Lung (tissue), 12 donors: ENCODE results near the gene NFU1. TPM values are rescaled to one million over a fixed set of nuclear protein-coding genes. Genes with fewer than 3 reads are reported as not detected.

Experiments
- ATAC-seq: fragments of 200-7000 bp; cut with Tn5 transposase; one replicate; pipeline ENCODE4 v1.9.1; 2020; ENCODE audit warnings: moderate number of reproducible peaks; ENCODE audit not compliant: insufficient read depth, low FRiP score
- DNase-seq, 3 donors: peaks; one replicate each; pipeline ENCODE4 v3.0.0-alpha.2; 2013 to 2017
- H3K27ac ChIP-seq, 2 donors: one replicate each; pipeline ENCODE4 v1.5.1; 2013; ENCODE audit warnings: mild to moderate bottlenecking in 2 of 2, moderate library complexity in 2 of 2, control low read depth in 1 of 2, inconsistent platforms in 1 of 2, low read depth in 1 of 2, low read length in 1 of 2
- H3K27me3 ChIP-seq, 3 donors: one replicate each; pipeline ENCODE4 v1.5.1; 2013; ENCODE audit warnings: low read length in 2 of 3; ENCODE audit not compliant: control insufficient read depth in 3 of 3, insufficient read depth in 3 of 3
- H3K36me3 ChIP-seq, 4 donors: one replicate each; pipeline ENCODE4 v1.5.1; 2013; ENCODE audit warnings: low read length in 4 of 4, mild to moderate bottlenecking in 1 of 4, moderate library complexity in 1 of 4; ENCODE audit not compliant: control insufficient read depth in 4 of 4, insufficient read depth in 4 of 4
- H3K4me1 ChIP-seq, 5 donors: one replicate each; pipeline ENCODE4 v1.5.1; 2013; ENCODE audit warnings: low read length in 5 of 5, mild to moderate bottlenecking in 2 of 5, moderate library complexity in 1 of 5; ENCODE audit not compliant: control insufficient read depth in 5 of 5, insufficient read depth in 5 of 5
- H3K4me3 ChIP-seq: one replicate; pipeline ENCODE4 v1.5.1; 2013; ENCODE audit warnings: mild to moderate bottlenecking, control low read depth, moderate library complexity
- H3K9ac ChIP-seq, 2 donors: one replicate each; pipeline ENCODE4 v1.5.1; 2013; ENCODE audit warnings: low read length in 2 of 2, control low read depth in 1 of 2; ENCODE audit not compliant: insufficient read depth in 1 of 2
- H3K9me3 ChIP-seq, 4 donors: one replicate each; pipeline ENCODE4 v1.5.1; 2013; ENCODE audit warnings: low read length in 3 of 4, mild to moderate bottlenecking in 1 of 4, moderate library complexity in 1 of 4; ENCODE audit not compliant: control insufficient read depth in 4 of 4, insufficient read depth in 3 of 4
- CTCF ChIP-seq: IDR thresholded peaks from 2 replicates; pipeline ENCODE4 v1.5.1; 2012; ENCODE audit warnings: mild to moderate bottlenecking; ENCODE audit errors: control extremely low read depth, extremely low read depth
- WGBS, 2 donors: extraction: QIAGEN DNeasy Blood & Tissue Kit; methylation state at CpG; one replicate each; pipeline ENCODE4 v1.1.7; 2013; 5-methylcytosine and 5-hydroxymethylcytosine counted together
- polyA plus RNA-seq, 2 donors: library from polyadenylated mRNA; stranded (reverse); fragments of 200-250 nt; gene quantifications; one replicate each; pipeline ENCODE4 v1.2.1, GENCODE V29; 2013
- total RNA-seq, 2 donors: library from RNA; depleted of rRNA in 1 of 2; stranded (reverse); fragments of >200 nt in 1 of 2; gene quantifications; one replicate each; pipeline ENCODE4 v1.2.1, GENCODE V29; 2014 to 2021
- donor health status: control.
- donor health status: control.
- donor health status: Bipolar disorder and iron deficiency.
- donor health status: healthy.
- donor health status: DM: yes; HTN: yes; CAD: no.

NFU1 gene
- total and polyA plus RNA-seq, 4 donors, result 28.6 to 49.0 (median 32.1) TPM

GRCh38 chr2:69456154-69456553 is 18.9 kb upstream of the NFU1 start:
- Histone ChIP-seq H3K27ac (no peak overlapping the region), H3K9ac (no peak overlapping the region), H3K4me3 (no peak overlapping the region), H3K4me1 (no peaks in the 10 kb centered on the region), H3K9me3 (no peaks in the 10 kb centered on the region), H3K36me3 (peaks cover 0 to 3% (median 1%) of the 10 kb centered on the region in 4 donors), H3K27me3 (no peaks in the 10 kb centered on the region)
- DNase-seq (no peak), ATAC-seq (no peak)
- WGBS, 2 donors, result 96 to 97% methylated on average over 7 of the region's 7 CpGs
- TF ChIP-seq CTCF, result no peak

- Histone ChIP-seq H3K36me3 (no peaks in the 10 kb centered on the region), H3K27me3 (no peaks in the 10 kb centered on the region), H3K9ac (no peak overlapping the region), H3K4me1 (no peaks in the 10 kb centered on the region), H3K27ac (no peak overlapping the region), H3K9me3 (no peaks in the 10 kb centered on the region), H3K4me3 (no peak overlapping the region)
- DNase-seq, result no peak
- 89 to 96% methylated on average over 2 of the region's 2 CpGs for WGBS, 2 donors
- ATAC-seq, result no peak
- TF ChIP-seq CTCF, result no peak
Measured at GRCh38 chr2:69454976-69455375, 17.7 kb upstream of the NFU1 start.

- H3K4me3 ChIP-seq, result no peak overlapping the region
- no peaks in the 10 kb centered on the region for H3K4me1 ChIP-seq
- H3K9ac ChIP-seq, result no peak overlapping the region
- WGBS, 2 donors, result 89 to 90% methylated on average over 4 of the region's 4 CpGs
- no peaks in the 10 kb centered on the region for H3K9me3 ChIP-seq
- no peaks in the 10 kb centered on the region for H3K27me3 ChIP-seq
- no peak for TF ChIP-seq CTCF
- no peak for ATAC-seq
- H3K27ac ChIP-seq, result no peak overlapping the region
- no peaks in the 10 kb centered on the region for H3K36me3 ChIP-seq
- DNase-seq, result no peak
Measured at GRCh38 chr2:69453475-69454129, 16.4 kb upstream of the NFU1 start.

- DNase-seq (no peak), ATAC-seq (no peak)
- Histone ChIP-seq H3K4me1 (no peaks in the 10 kb centered on the region), H3K4me3 (no peak overlapping the region), H3K27ac (no peak overlapping the region), H3K27me3 (no peaks in the 10 kb centered on the region), H3K36me3 (no peaks in the 10 kb centered on the region), H3K9me3 (no peaks in the 10 kb centered on the region), H3K9ac (no peak overlapping the region)
- WGBS, 2 donors, result 56 to 91% methylated on average over 3 of the region's 3 CpGs
- TF ChIP-seq CTCF, result no peak
Measured at GRCh38 chr2:69452687-69453086, 15.5 kb upstream of the NFU1 start.
